Effector memory CD8-positive, alpha-beta T cell (primary cell): ENCODE data around the gene MRNIP.
"Not testable (repeated sequence)": the region's sequence is repeated elsewhere in the genome, so short reads cannot be mapped to it uniquely, and the experiment has no call there.

Experiments used
- ATAC-seq: fragments of 150-1000 bp; cut with Tn5 transposase; replicated peaks from 2 replicates; pipeline ENCODE4 v1.10.0; 2021; ENCODE audit warnings: mild to moderate bottlenecking, moderate library complexity
- DNase-seq, 3 experiments: peaks; one replicate each; pipeline ENCODE4 v3.0.0; 2021
- H3K27ac Mint-ChIP-seq, 2 donors: one replicate each; pipeline ENCODE4 v1.8.0; 2022; ENCODE audit warnings: mild to moderate bottlenecking in 2 of 2, mixed read lengths in 2 of 2, moderate library complexity in 2 of 2
- H3K27me3 Mint-ChIP-seq, 2 donors: one replicate each; pipeline ENCODE4 v1.8.0; 2022; ENCODE audit warnings: mixed read lengths in 2 of 2
- H3K36me3 Mint-ChIP-seq: one replicate; pipeline ENCODE4 v1.8.0; 2022; ENCODE audit warnings: mild to moderate bottlenecking, moderate library complexity, mixed read lengths; ENCODE audit not compliant: insufficient read depth
- H3K4me1 Mint-ChIP-seq, 2 donors: one replicate each; pipeline ENCODE4 v1.8.0; 2022; ENCODE audit warnings: low read depth in 2 of 2, mixed read lengths in 2 of 2
- H3K4me3 Mint-ChIP-seq, 2 donors: one replicate each; pipeline ENCODE4 v1.8.0; 2022; ENCODE audit warnings: mild to moderate bottlenecking in 2 of 2, mixed read lengths in 2 of 2, moderate library complexity in 2 of 2
- H3K9me3 Mint-ChIP-seq, 2 donors: one replicate each; pipeline ENCODE4 v1.8.0; 2022; ENCODE audit warnings: mixed read lengths in 2 of 2

MRNIP gene

DNA sequence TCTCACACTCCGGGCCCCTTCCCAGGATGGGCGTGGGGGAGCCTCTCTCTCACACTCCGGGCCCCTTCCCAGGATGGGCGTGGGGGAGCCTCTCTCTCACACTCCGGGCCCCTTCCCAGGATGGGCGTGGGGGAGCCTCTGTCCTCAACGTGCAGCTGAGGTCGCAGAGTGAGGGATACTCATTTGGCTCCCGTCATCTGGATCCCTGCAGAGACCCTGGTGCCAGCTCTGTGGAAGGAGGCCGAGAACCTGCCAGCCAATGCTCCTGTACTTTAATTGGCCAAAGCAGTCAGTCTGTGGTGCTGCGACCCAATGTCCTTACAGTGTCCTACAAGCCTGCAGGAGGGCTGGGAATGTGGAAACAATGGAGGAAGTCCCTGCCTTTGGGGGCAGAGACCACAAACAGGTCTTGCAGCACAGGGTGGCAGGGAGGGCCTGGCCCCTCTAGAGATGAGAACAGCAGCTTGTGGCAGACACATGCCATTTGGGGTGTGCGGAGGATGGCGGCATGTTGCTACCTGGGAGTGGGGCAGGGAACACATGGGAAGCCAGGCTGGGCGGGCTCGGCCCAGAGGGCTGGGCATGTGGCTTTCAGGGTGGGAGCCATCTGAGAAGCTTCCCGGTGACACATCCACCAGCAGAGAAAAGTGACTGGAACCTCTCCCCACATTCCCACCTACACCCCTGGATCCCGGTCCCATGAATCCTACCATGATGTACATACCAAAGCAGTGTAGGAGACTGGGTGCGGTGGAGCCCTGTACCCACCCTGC is 13.6 kb upstream of the MRNIP start:
- ATAC-seq (no peak), DNase-seq (no peak)
- peak overlapping the region in 1 of 2 donors; percentile 55 for H3K27ac Mint-ChIP-seq
- no peak overlapping the region for H3K4me3 Mint-ChIP-seq
- H3K4me1 Mint-ChIP-seq: peaks cover 0 to 1% of the 10 kb centered on the region in 2 donors
- H3K27me3 Mint-ChIP-seq: no peaks in the 10 kb centered on the region
- peaks cover 6% of the 10 kb centered on the region for H3K36me3 Mint-ChIP-seq
- H3K9me3 Mint-ChIP-seq: no peaks in the 10 kb centered on the region

DNA sequence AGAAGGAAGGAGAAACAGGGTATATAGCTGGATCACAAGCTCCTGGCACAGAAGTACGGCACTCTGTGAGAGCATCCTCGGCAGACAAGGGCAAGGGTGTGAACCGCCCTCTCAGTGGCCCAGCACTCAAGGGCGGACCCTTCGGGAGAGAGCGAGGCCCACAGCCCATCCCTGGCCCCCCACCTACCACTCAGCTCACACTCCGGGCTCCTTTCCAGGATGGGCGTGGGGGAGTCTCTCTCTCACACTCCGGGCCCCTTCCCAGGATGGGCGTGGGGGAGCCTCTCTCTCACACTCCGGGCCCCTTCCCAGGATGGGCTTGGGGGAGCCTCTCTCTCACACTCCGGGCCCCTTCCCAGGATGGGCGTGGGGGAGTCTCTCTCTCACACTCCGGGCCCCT is 12.9 kb upstream of the MRNIP start:
- DNase-seq, H3K9me3 Mint-ChIP-seq, H3K4me3 Mint-ChIP-seq, H3K4me1 Mint-ChIP-seq, H3K27ac Mint-ChIP-seq, H3K36me3 Mint-ChIP-seq, ATAC-seq, H3K27me3 Mint-ChIP-seq: not testable (repeated sequence)

DNA sequence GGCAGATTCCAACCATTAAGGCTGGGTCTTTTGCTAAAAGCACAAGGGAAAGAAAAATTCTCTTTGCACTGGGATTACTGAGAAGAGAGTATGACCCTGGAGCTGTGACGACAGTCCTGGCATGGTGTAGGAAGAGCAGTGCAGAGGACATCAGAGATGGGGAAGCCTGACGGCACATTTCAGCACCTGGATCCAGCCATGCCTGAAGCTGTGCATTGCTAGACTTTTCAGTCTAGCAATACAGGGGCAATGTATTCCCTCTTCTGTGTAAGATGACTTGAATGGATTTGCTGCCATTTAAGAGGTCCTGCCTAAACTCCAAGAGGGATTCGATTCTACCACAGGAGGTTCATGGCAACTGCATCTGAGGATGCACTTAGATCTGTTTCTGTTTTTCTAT is 12.3 kb upstream of the MRNIP start:
- H3K4me1 Mint-ChIP-seq: peaks cover 0 to 4% of the 10 kb centered on the region in 2 donors
- no peak overlapping the region for H3K27ac Mint-ChIP-seq
- no peak for ATAC-seq
- no peaks in the 10 kb centered on the region for H3K9me3 Mint-ChIP-seq
- H3K4me3 Mint-ChIP-seq: no peak overlapping the region
- H3K36me3 Mint-ChIP-seq: peaks cover 6% of the 10 kb centered on the region
- DNase-seq: no peak
- H3K27me3 Mint-ChIP-seq: no peaks in the 10 kb centered on the region

DNA sequence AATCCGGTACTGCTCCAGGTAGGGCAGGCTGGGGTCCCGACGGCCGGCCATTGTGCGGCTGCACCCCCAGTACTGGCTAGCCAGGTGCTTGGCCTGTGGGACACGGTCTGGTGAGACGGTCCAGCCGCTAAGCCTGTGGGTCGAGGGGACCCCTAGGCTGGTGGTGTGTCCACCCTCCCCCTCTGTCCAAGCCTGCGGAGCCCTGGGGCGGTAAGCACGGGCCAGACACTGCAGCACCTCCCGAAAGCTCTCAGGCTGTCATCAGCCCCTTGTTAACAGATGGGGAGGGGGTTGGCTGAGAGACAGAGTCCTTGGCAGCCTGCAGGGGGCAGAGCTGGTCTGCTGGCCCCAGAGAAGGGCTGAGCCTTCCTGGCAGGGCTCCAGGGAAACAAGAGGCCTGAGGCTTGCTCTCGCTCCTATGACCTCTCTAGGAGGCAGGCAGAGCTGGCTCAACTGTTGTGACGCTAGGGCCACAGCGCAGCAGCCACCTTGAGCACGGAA is 11.8 kb upstream of the MRNIP start:
- Mint-ChIP-seq H3K4me3 (no peak overlapping the region), H3K36me3 (peaks cover 6% of the 10 kb centered on the region), H3K9me3 (no peaks in the 10 kb centered on the region), H3K27me3 (no peaks in the 10 kb centered on the region), H3K27ac (no peak overlapping the region), H3K4me1 (peaks cover 0 to 4% of the 10 kb centered on the region in 2 donors)
- ATAC-seq (no peak), DNase-seq (no peak)

DNA sequence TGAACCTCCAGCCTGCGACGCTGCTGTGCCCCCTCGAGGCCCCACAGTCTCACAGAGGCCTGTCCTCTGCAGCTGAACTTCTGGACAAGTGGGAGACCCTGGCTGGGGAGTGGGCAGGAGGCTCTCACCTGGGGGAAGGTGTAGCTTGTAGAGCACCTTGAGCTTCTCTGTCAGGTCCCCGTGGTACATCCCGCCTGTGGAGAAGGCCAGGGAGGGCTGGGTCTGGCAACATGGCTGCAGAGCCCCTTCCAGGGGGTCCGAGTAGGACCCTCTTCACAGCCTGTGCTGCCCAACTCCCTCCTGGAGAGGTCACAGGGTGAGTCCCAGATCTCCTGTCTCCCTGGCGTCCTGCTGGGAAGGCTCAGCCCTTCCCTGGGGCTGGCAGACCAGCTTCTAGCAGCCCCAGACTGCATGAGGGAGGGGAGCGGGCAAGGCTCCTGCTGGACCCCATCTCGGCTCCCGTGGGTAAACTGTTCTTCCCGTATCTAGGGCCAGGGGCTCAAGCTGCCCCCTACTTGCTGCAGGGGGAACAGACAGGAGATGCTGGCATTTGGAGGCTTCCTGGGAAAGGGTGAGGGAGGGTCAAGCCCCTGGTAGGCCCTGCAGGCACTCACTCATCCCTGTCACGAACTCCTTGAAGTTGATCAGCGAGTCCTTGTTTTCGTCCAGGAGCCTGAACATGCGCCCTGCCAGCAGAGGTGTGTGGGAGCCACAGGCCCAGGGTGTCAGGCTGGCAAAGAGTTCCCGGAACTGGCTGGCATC is 11.2 kb upstream of the MRNIP start:
- no peaks in the 10 kb centered on the region for H3K27me3 Mint-ChIP-seq
- DNase-seq: no peak
- no peak overlapping the region for H3K4me3 Mint-ChIP-seq
- H3K4me1 Mint-ChIP-seq: peaks cover 0 to 4% of the 10 kb centered on the region in 2 donors
- ATAC-seq: no peak
- H3K27ac Mint-ChIP-seq: no peak overlapping the region
- no peaks in the 10 kb centered on the region for H3K9me3 Mint-ChIP-seq
- peaks cover 5% of the 10 kb centered on the region for H3K36me3 Mint-ChIP-seq

DNA sequence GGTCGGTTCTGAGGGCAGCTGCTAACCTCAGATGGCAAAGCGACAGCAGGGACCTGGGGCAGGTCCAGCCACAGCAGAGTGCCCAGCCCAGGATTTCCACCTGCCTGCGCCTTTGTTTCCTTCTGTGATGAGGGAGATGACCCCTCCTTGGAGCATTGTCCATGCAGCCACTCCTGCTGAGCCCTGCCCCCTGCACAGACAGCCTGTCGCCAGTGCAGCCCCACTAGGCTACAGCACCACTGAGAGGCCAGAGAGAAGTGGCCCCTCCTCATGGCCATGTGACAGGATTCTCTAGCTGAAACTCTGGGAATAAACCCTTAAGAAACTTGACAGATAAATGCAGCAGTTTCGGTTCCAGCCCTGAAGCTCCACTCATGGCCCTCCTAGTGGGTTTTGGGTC is 10.5 kb upstream of the MRNIP start:
- ATAC-seq (no peak), DNase-seq (no peak)
- H3K4me3 Mint-ChIP-seq: no peak overlapping the region
- no peaks in the 10 kb centered on the region for H3K27me3 Mint-ChIP-seq
- H3K4me1 Mint-ChIP-seq: peaks cover 0 to 4% of the 10 kb centered on the region in 2 donors
- no peak overlapping the region for H3K27ac Mint-ChIP-seq
- H3K36me3 Mint-ChIP-seq: peaks cover 2% of the 10 kb centered on the region
- no peaks in the 10 kb centered on the region for H3K9me3 Mint-ChIP-seq

DNA sequence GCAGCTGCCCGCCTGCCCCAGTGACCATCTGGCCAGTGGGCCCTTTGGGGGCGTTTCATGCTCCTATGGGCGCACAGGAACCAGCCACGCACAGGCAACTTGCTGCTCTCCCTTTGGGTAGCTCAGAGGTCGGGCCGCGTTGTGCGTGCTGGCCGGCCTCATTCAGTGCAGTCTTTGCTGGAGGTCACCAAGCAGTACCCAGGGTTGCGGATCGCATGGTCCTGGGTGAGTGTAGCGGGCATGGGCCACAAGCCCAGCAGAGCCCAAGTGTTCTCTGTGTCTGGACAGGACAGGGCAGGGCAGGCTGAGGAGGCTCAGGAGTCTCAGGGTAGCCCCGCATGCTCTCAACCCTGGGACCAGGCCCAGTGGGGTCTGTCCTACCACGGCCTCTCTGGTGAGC is 9.9 kb upstream of the MRNIP start:
- peaks cover 2% of the 10 kb centered on the region for H3K36me3 Mint-ChIP-seq
- peak overlapping the region; percentile 20 to 75 for H3K27ac Mint-ChIP-seq

DNA sequence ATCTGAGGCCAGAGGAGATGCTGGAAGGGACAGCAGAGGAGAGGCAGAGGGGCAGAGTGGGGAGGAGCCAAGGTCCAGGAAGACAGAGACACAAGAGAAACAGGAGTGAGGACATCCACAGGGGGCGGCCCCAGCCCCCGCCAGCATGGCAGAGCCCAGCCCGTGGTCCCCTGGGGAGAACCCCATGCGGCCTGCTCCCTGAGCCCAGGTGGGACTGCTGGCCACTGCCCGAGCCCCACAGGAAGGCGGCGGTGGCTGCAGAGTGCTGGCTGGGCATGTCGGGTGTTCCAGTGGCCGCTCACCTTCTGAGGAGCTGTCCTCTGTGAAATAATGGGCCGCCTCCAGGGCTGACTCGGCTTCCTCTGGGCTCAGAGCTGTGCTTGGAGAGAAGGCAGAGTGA is 8.9 kb upstream of the MRNIP start:
- H3K27ac Mint-ChIP-seq: peak overlapping the region in 1 of 2 donors; percentile 77
- peaks cover 2% of the 10 kb centered on the region for H3K36me3 Mint-ChIP-seq
- DNase-seq (no peak), ATAC-seq (no peak)
- no peaks in the 10 kb centered on the region for H3K27me3 Mint-ChIP-seq
- H3K4me3 Mint-ChIP-seq: no peak overlapping the region
- H3K9me3 Mint-ChIP-seq: no peaks in the 10 kb centered on the region
- H3K4me1 Mint-ChIP-seq: peaks cover 0 to 4% of the 10 kb centered on the region in 2 donors

More for the DNA sequence above, 9.9 kb upstream of the MRNIP start:
- no peak overlapping the region for H3K4me3 Mint-ChIP-seq
- no peak for ATAC-seq
- no peak for DNase-seq
- no peaks in the 10 kb centered on the region for H3K27me3 Mint-ChIP-seq
- no peaks in the 10 kb centered on the region for H3K9me3 Mint-ChIP-seq
- H3K4me1 Mint-ChIP-seq: peaks cover 0 to 4% of the 10 kb centered on the region in 2 donors

DNA sequence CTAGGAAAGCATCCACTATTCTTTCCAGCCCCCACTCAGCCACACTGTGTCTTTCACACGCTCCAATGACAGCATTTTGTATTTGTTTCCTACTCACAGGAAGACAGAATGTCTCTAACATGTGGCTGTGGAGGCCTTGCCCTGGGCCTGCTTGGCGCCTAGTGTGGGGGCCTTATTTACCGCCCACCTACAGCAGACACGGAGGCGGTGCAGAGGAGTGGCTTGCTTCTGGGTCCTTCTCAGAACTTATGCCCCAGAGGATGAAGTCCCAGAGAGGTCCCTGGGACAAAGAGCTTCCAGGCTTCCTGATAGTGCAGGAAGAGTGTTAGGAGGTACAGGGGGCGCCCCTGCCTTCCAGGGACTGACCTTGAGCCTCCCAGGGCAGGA is 8.5 kb upstream of the MRNIP start:
- ATAC-seq (no peak), DNase-seq (no peak)
- peaks cover 2% of the 10 kb centered on the region for H3K36me3 Mint-ChIP-seq
- H3K4me3 Mint-ChIP-seq: no peak overlapping the region
- no peaks in the 10 kb centered on the region for H3K9me3 Mint-ChIP-seq
- peak overlapping the region in 1 of 2 donors; percentile 77 for H3K27ac Mint-ChIP-seq
- peaks cover 0 to 4% of the 10 kb centered on the region in 2 donors for H3K4me1 Mint-ChIP-seq
- no peaks in the 10 kb centered on the region for H3K27me3 Mint-ChIP-seq

DNA sequence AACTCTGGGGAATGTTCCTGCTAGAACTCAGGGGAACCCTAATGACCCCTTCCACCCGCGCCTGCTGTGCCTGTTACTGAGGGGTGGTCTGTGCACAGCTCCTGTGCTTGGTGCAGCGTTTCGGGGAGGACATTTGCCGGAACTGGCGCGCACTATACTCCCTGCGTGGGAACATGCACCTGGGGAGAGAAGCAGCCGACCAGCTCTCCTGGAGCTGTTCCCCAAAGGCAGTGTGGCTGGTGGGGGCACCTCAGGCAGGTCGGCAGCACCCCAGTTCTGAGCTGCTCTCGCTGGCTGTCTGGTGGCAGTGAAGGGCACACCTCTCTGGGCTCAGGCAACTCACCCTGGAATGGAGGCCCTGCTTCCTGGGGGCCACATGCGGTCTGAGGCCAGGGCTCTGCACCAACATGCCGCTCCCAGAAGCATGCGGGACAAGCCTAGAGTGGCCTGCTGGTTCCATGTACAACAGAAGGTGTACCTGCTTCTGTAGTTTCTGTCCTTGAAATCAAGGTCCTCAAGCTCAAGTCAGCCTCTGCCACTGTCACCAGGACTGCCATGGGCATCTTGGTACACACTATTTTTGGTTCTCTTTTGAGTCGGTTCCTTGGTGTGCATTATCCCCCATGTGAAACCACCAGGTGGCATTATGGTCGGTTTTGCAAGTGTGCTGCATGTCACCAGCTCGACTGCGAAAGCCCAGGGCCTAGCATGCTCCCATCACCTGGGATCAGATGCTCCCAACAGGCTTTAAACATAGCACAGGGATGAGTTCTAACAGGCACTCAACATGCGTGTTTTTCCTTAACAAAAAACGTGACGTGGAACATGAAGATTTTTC is 7.8 kb upstream of the MRNIP start:
- no peak overlapping the region for H3K4me3 Mint-ChIP-seq
- no peaks in the 10 kb centered on the region for H3K27me3 Mint-ChIP-seq
- peaks cover 2% of the 10 kb centered on the region for H3K36me3 Mint-ChIP-seq
- ATAC-seq (no peak), DNase-seq (no peak)
- H3K27ac Mint-ChIP-seq: no peak overlapping the region
- peaks cover 0 to 4% of the 10 kb centered on the region in 2 donors for H3K4me1 Mint-ChIP-seq
- H3K9me3 Mint-ChIP-seq: no peaks in the 10 kb centered on the region

DNA sequence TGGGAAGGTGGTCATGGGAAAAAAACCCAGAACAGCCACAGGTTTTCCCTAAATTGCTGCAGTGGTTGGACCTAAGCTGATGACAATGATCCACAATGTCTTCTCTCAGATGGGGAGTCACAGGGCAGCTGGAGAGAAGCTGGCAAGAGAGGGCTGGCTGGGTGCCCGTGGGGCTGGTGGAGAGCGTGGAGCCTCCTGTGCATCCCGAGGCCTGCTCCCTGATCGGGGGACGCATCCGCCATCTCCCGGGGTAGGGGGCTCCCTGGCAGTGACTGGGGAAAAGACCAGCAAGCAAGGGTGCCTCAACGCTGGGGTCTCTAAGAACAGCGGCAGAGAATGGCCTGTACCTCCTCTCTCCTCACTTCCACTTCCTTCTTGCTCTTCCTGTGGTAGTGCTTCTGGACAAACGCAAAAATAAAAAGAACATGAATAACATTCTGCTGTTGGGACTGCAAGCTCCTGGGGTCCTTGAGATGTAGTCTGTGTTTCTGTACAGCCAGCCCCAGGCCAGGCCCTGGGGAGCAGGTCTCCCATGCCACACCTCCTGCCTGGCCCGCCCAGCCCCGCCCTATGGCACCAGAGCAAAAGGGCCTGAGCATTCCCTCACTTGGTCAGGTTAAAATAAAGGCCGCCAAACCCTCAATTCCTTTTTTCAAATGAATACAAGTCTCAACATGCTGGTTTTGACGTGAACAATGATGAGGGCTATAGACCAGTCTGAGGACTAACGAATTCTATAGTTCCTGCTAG is 7.0 kb upstream of the MRNIP start:
- Mint-ChIP-seq H3K27me3 (no peaks in the 10 kb centered on the region), H3K36me3 (peaks cover 2% of the 10 kb centered on the region), H3K9me3 (no peaks in the 10 kb centered on the region), H3K4me3 (no peak overlapping the region), H3K4me1 (peaks cover 0 to 4% of the 10 kb centered on the region in 2 donors), H3K27ac (peak overlapping the region in 1 of 2 donors; percentile 41)
- no peak for DNase-seq
- ATAC-seq: no peak

DNA sequence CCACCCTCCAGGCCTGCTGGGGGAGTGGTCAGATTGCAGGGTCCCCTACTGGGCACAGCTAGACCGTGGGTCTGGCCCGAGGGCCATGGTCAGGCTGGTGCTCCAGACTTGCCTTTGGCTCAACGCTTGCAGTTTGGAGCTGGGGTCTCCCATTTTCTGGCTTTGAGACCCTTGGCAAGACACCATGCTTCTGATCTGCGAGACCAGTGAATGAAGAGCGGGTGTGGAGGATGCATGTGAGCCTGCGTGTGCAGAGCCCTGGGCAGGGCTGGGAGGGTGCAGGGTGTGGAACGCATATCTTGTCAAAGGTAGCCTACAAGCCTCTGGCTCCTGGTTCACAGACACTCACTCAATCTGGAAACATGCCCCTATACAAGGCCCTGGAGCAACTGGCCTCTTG is 6.1 kb upstream of the MRNIP start:
- H3K27me3 Mint-ChIP-seq: no peaks in the 10 kb centered on the region
- no peak for ATAC-seq
- H3K36me3 Mint-ChIP-seq: peaks cover 2% of the 10 kb centered on the region
- H3K9me3 Mint-ChIP-seq: no peaks in the 10 kb centered on the region
- no peak overlapping the region for H3K4me3 Mint-ChIP-seq
- H3K4me1 Mint-ChIP-seq: peaks cover 4 to 6% of the 10 kb centered on the region in 2 donors
- no peak overlapping the region for H3K27ac Mint-ChIP-seq
- DNase-seq: no peak
